Epithelial cell of esophagus (primary cell): ENCODE results near the gene TTC39A.

Experiments
- DNase-seq: peaks from one replicate; pipeline ENCODE4 v3.0.0; 2010; ENCODE audit warnings: low read depth
- H3K4me3 ChIP-seq: 2 replicates; pipeline ENCODE4 v1.5.1; 2011; ENCODE audit warnings: mild to moderate bottlenecking, low read length, control low read depth
- CTCF ChIP-seq: IDR thresholded peaks from 2 replicates; pipeline ENCODE4 v1.5.1; 2011; ENCODE audit warnings: low read depth, mild to moderate bottlenecking, low read length, control low read depth, inconsistent platforms; ENCODE audit not compliant: insufficient read depth; ENCODE audit errors: missing control alignments

TTC39A gene

GRCh38 chr1:51247499-51247898, 82.9 kb downstream of the TTC39A start:
- H3K4me3 ChIP-seq: no peak overlapping the region
- no peak for DNase-seq
- no peak for TF ChIP-seq CTCF

GRCh38 chr1:51247022-51247421, 83.3 kb downstream of the TTC39A start:
- no peak overlapping the region for H3K4me3 ChIP-seq
- no peak for DNase-seq
- no peak for TF ChIP-seq CTCF

GRCh38 chr1:51242546-51242945, 87.8 kb downstream of the TTC39A start:
- no peak overlapping the region for H3K4me3 ChIP-seq
- DNase-seq: peak; percentile 29
- TF ChIP-seq CTCF: no peak

- no peak for DNase-seq
- no peak overlapping the region for H3K4me3 ChIP-seq
- no peak for TF ChIP-seq CTCF
Observed at GRCh38 chr1:51241119-51241518, 89.2 kb downstream of the TTC39A start.

GRCh38 chr1:51240084-51240483, 90.3 kb downstream of the TTC39A start:
- H3K4me3 ChIP-seq: no peak overlapping the region
- TF ChIP-seq CTCF: no peak
- no peak for DNase-seq

- peak; percentile 18 for DNase-seq
- no peak for TF ChIP-seq CTCF
- peak overlapping the region; percentile 91 for H3K4me3 ChIP-seq
Observed at GRCh38 chr1:51238034-51238403, 92.3 kb downstream of the TTC39A start.

GRCh38 chr1:51237351-51238033, 92.9 kb downstream of the TTC39A start:
- H3K4me3 ChIP-seq: peak overlapping the region; percentile 91
- peak; percentile 75 for DNase-seq
- TF ChIP-seq CTCF: no peak
